Nephron progenitor cell (in vitro differentiated cells): ENCODE data around the gene STX16.

ENCODE experiments used
- DNase-seq: peaks from one replicate; pipeline ENCODE4 v3.0.0; 2021
- H3K27ac Mint-ChIP-seq: 2 replicates; pipeline ENCODE4 v1.8.0; 2021; ENCODE audit warnings: mild to moderate bottlenecking, moderate library complexity, mixed read lengths
- H3K27me3 Mint-ChIP-seq: 2 replicates; pipeline ENCODE4 v1.8.0; 2021; ENCODE audit warnings: mild to moderate bottlenecking, low read depth, mixed read lengths; ENCODE audit not compliant: poor library complexity
- H3K36me3 Mint-ChIP-seq: 2 replicates; pipeline ENCODE4 v1.8.0; 2021; ENCODE audit warnings: low read depth, mixed read lengths
- H3K4me1 Mint-ChIP-seq: 2 replicates; pipeline ENCODE4 v1.8.0; 2021; ENCODE audit warnings: mixed read lengths
- H3K4me3 Mint-ChIP-seq: 2 replicates; pipeline ENCODE4 v1.8.0; 2021; ENCODE audit warnings: mild to moderate bottlenecking, moderate library complexity, mixed read lengths
- H3K9me3 Mint-ChIP-seq: 2 replicates; pipeline ENCODE4 v1.8.0; 2021; ENCODE audit warnings: mild to moderate bottlenecking, moderate library complexity, mixed read lengths
- CTCF ChIP-seq: fragments of 200-600 bp; sonication (generic); IDR thresholded peaks from 2 replicates; pipeline ENCODE4 v1.5.0; 2021; ENCODE audit warnings: antibody characterized with exemption

STX16 gene

GRCh38 chr20:58715391-58715800 is 64.3 kb downstream of the STX16 start:
- TF ChIP-seq CTCF: no peak
- Mint-ChIP-seq H3K36me3 (no peaks in the 10 kb centered on the region), H3K9me3 (no peaks in the 10 kb centered on the region), H3K27ac (no peak overlapping the region), H3K4me3 (no peak overlapping the region), H3K4me1 (peaks cover 51% of the 10 kb centered on the region), H3K27me3 (peaks cover 15% of the 10 kb centered on the region)
- no peak for DNase-seq

GRCh38 chr20:58715801-58716475 is 64.9 kb downstream of the STX16 start:
- H3K4me1 Mint-ChIP-seq: peaks cover 47% of the 10 kb centered on the region
- H3K27me3 Mint-ChIP-seq: peaks cover 18% of the 10 kb centered on the region
- no peaks in the 10 kb centered on the region for H3K36me3 Mint-ChIP-seq
- H3K27ac Mint-ChIP-seq: no peak overlapping the region
- H3K9me3 Mint-ChIP-seq: no peaks in the 10 kb centered on the region
- H3K4me3 Mint-ChIP-seq: no peak overlapping the region
- TF ChIP-seq CTCF: no peak
- no peak for DNase-seq

GRCh38 chr20:58716476-58717277 is 65.6 kb downstream of the STX16 start:
- Mint-ChIP-seq H3K4me1 (peaks cover 46% of the 10 kb centered on the region), H3K4me3 (no peak overlapping the region), H3K27me3 (peaks cover 23% of the 10 kb centered on the region), H3K36me3 (no peaks in the 10 kb centered on the region), H3K27ac (no peak overlapping the region), H3K9me3 (no peaks in the 10 kb centered on the region)
- TF ChIP-seq CTCF: no peak
- DNase-seq: peak; percentile 80

- no peak for DNase-seq
- peaks cover 27% of the 10 kb centered on the region for H3K27me3 Mint-ChIP-seq
- H3K36me3 Mint-ChIP-seq: no peaks in the 10 kb centered on the region
- TF ChIP-seq CTCF: no peak
- H3K27ac Mint-ChIP-seq: no peak overlapping the region
- H3K9me3 Mint-ChIP-seq: no peaks in the 10 kb centered on the region
- peaks cover 45% of the 10 kb centered on the region for H3K4me1 Mint-ChIP-seq
- no peak overlapping the region for H3K4me3 Mint-ChIP-seq
Observed at GRCh38 chr20:58717278-58718091, 66.4 kb downstream of the STX16 start.

- DNase-seq: no peak
- H3K27me3 Mint-ChIP-seq: peaks cover 32% of the 10 kb centered on the region
- H3K9me3 Mint-ChIP-seq: peaks cover 4% of the 10 kb centered on the region
- no peaks in the 10 kb centered on the region for H3K36me3 Mint-ChIP-seq
- H3K27ac Mint-ChIP-seq: no peak overlapping the region
- no peak overlapping the region for H3K4me3 Mint-ChIP-seq
- peaks cover 49% of the 10 kb centered on the region for H3K4me1 Mint-ChIP-seq
- no peak for TF ChIP-seq CTCF
Observed at GRCh38 chr20:58718121-58718563, 67.1 kb downstream of the STX16 start.
